Measurements from ENCODE around the gene OR52E4. TPM values are rescaled to one million over a fixed set of nuclear protein-coding genes. Genes with fewer than 3 reads are reported as not detected.

The OR52E4 gene
- total and polyA plus RNA-seq, 4 experiments from 2014 or later = not detected

DNA sequence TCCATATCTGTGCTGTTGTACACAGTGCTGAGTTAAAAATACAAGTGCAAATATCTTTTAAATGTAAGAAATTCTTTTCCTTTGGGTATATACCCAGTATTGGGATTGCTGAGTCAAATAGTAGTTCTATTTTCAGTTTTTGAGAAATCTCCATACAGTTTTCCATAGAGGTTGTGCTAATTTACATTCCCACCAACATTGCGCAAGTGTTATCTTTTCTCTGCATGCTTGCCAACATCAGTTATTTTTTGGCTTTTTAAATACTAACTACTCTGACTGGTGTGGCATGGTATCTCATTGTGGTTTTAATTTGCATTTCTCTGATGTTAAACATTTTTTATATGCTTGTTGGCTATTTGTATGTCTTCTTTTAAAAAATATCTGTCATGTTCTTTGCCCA lies 29.4 kb upstream of the OR52E4 start:
- H3K9me3 Mint-ChIP-seq = peaks cover 0 to 14% (median 6%) of the 10 kb centered on the region in 8 donors
- H3K27me3 Mint-ChIP-seq = peaks cover 2 to 9% of the 10 kb centered on the region in 2 donors
- no peaks in the 10 kb centered on the region for H3K9me3 ChIP-seq (ENCODE audit: control insufficient read depth in 1 of 2, low read length in 2 of 2)
- no peaks in the 10 kb centered on the region for H3K36me3 Mint-ChIP-seq
- ChIA-PET CTCF (ENCODE audit: partially characterized antibody) (no interaction called here), POLR2A (ENCODE audit: partially characterized antibody) (no interaction called here)
- intact Hi-C loops (cut with micrococcal nuclease) = no loop called here
- H3K4me3 Mint-ChIP-seq = no peak overlapping the region
- H3K36me3 ChIP-seq (ENCODE audit: insufficient read depth, low read length) = no peaks in the 10 kb centered on the region
- no peak for DNase-seq
- no peak overlapping the region for H3K27ac Mint-ChIP-seq
- no peak overlapping the region for H3K27ac ChIP-seq (ENCODE audit: low read depth, low read length)
- no peaks in the 10 kb centered on the region for H3K4me1 ChIP-seq (ENCODE audit: insufficient read depth, low read length)
- no peak overlapping the region for H3K4me3 ChIP-seq (ENCODE audit: low read length in 2 of 2)
- no peaks in the 10 kb centered on the region for H3K4me1 Mint-ChIP-seq
- H3K27me3 ChIP-seq (ENCODE audit: insufficient read depth, low read length) = no peaks in the 10 kb centered on the region

- H3K27ac ChIP-seq (ENCODE audit: low read depth, low read length) = no peak within 1 kb of the TSS
- Mint-ChIP-seq H3K27me3 (peaks cover 5 to 14% of the 10 kb centered on the region in 2 donors), H3K27ac (no peak within 1 kb of the TSS), H3K36me3 (no peaks in the 10 kb centered on the region), H3K4me3 (no peak within 1 kb of the TSS), H3K9me3 (peaks cover 0 to 11% (median 5%) of the 10 kb centered on the region in 8 donors), H3K4me1 (no peaks in the 10 kb centered on the region)
- H3K27me3 ChIP-seq (ENCODE audit: insufficient read depth, low read length) = no peaks in the 10 kb centered on the region
- DNase-seq = no peak
- ChIA-PET CTCF (ENCODE audit: partially characterized antibody) (no interaction called here), POLR2A (ENCODE audit: partially characterized antibody) (no interaction called here)
- H3K36me3 ChIP-seq (ENCODE audit: insufficient read depth, low read length) = no peaks in the 10 kb centered on the region
- no peaks in the 10 kb centered on the region for H3K4me1 ChIP-seq (ENCODE audit: insufficient read depth, low read length)
- H3K4me3 ChIP-seq (ENCODE audit: low read length in 2 of 2) = no peak within 1 kb of the TSS
- intact Hi-C loops (cut with micrococcal nuclease) = no loop called here
- no peaks in the 10 kb centered on the region for H3K9me3 ChIP-seq (ENCODE audit: control insufficient read depth in 1 of 2, low read length in 2 of 2)
Measured at GRCh38 chr11:5857590-5857989, 22.8 kb upstream of the OR52E4 start, which contains the start of gene OR52E8. Gene OR52E8 (minus strand): TSS chr11:5857690. CDS start chr11:5857690, 0 bp downstream.

- no peaks in the 10 kb centered on the region for H3K4me1 ChIP-seq (ENCODE audit: insufficient read depth, low read length)
- Mint-ChIP-seq H3K27ac (no peak overlapping the region), H3K27me3 (peaks cover 7 to 11% of the 10 kb centered on the region in 2 donors), H3K9me3 (peaks cover 0 to 10% (median 5%) of the 10 kb centered on the region in 8 donors), H3K36me3 (peaks cover 0 to 1% of the 10 kb centered on the region in 2 donors), H3K4me3 (no peak overlapping the region), H3K4me1 (no peaks in the 10 kb centered on the region)
- no peak overlapping the region for H3K27ac ChIP-seq (ENCODE audit: low read depth, low read length)
- CTCF ChIA-PET (ENCODE audit: partially characterized antibody) = no interaction called here
- intact Hi-C loops (cut with micrococcal nuclease) = no loop called here
- no peaks in the 10 kb centered on the region for H3K27me3 ChIP-seq (ENCODE audit: insufficient read depth, low read length)
- DNase-seq = no peak
- H3K9me3 ChIP-seq (ENCODE audit: control insufficient read depth in 1 of 2, low read length in 2 of 2) = no peaks in the 10 kb centered on the region
- H3K36me3 ChIP-seq (ENCODE audit: insufficient read depth, low read length) = no peaks in the 10 kb centered on the region
- POLR2A ChIA-PET (ENCODE audit: partially characterized antibody) = no interaction called here
- H3K4me3 ChIP-seq (ENCODE audit: low read length in 2 of 2) = no peak overlapping the region
Measured at GRCh38 chr11:5865826-5866225, 14.6 kb upstream of the OR52E4 start.

GRCh38 chr11:5878564-5878963 lies 1.9 kb upstream of the OR52E4 start:
- no peaks in the 10 kb centered on the region for H3K9me3 ChIP-seq (ENCODE audit: control insufficient read depth in 1 of 2, low read length in 2 of 2)
- no peak for DNase-seq
- Mint-ChIP-seq H3K27me3 (peaks cover 1 to 7% of the 10 kb centered on the region in 2 donors), H3K27ac (no peak overlapping the region), H3K36me3 (no peaks in the 10 kb centered on the region), H3K4me3 (no peak overlapping the region), H3K9me3 (peaks cover 0 to 4% (median 1%) of the 10 kb centered on the region in 8 donors), H3K4me1 (no peaks in the 10 kb centered on the region)
- no peaks in the 10 kb centered on the region for H3K4me1 ChIP-seq (ENCODE audit: insufficient read depth, low read length)
- no peaks in the 10 kb centered on the region for H3K36me3 ChIP-seq (ENCODE audit: insufficient read depth, low read length)
- no peaks in the 10 kb centered on the region for H3K27me3 ChIP-seq (ENCODE audit: insufficient read depth, low read length)
- H3K4me3 ChIP-seq (ENCODE audit: low read length in 2 of 2) = no peak overlapping the region
- CTCF ChIA-PET (ENCODE audit: partially characterized antibody) = no interaction called here
- intact Hi-C loops (cut with micrococcal nuclease) = no loop called here
- POLR2A ChIA-PET (ENCODE audit: partially characterized antibody) = no interaction called here
- no peak overlapping the region for H3K27ac ChIP-seq (ENCODE audit: low read depth, low read length)

GRCh38 chr11:5881756-5882155 lies 1.3 kb downstream of the OR52E4 start:
- POLR2A ChIA-PET (ENCODE audit: partially characterized antibody) = no interaction called here
- no peak overlapping the region for H3K4me3 ChIP-seq (ENCODE audit: low read length in 2 of 2)
- no peaks in the 10 kb centered on the region for H3K36me3 Mint-ChIP-seq
- no peaks in the 10 kb centered on the region for H3K27me3 ChIP-seq (ENCODE audit: insufficient read depth, low read length)
- CTCF ChIA-PET (ENCODE audit: partially characterized antibody) = interaction anchor here (2.0 kb wide), 1 partner anchor 9 kb away, joined by 5 read pairs; no protein-coding TSS in a partner anchor
- peaks cover 0 to 2% (median 0%) of the 10 kb centered on the region in 8 donors for H3K9me3 Mint-ChIP-seq
- no peaks in the 10 kb centered on the region for H3K9me3 ChIP-seq (ENCODE audit: control insufficient read depth in 1 of 2, low read length in 2 of 2)
- H3K27ac ChIP-seq (ENCODE audit: low read depth, low read length) = no peak overlapping the region
- no peaks in the 10 kb centered on the region for H3K4me1 Mint-ChIP-seq
- no peak overlapping the region for H3K27ac Mint-ChIP-seq
- intact Hi-C loops (cut with micrococcal nuclease) = no loop called here
- no peaks in the 10 kb centered on the region for H3K4me1 ChIP-seq (ENCODE audit: insufficient read depth, low read length)
- H3K27me3 Mint-ChIP-seq = peaks cover 0 to 8% of the 10 kb centered on the region in 2 donors
- no peak for DNase-seq
- H3K4me3 Mint-ChIP-seq = no peak overlapping the region
- H3K36me3 ChIP-seq (ENCODE audit: insufficient read depth, low read length) = no peaks in the 10 kb centered on the region

DNA sequence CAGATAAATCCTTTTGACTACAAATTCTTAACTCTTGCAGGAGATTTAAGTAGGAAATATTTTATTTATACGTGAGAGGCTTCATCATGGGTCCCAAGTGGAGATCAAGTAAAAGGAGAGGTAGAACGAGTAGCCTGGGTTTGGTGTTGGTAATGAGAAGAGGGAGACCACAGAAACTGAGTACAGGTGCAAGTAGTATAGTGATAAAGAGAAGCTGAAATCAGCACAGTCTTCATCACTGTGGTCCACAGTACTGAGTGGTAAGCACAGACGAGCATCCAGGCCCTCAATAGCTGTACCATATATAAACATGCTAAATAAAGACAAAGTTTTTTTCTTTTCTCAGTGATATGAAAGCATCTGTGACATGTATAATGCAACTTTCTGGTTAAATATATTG lies 6.7 kb downstream of the OR52E4 start:
- intact Hi-C loops (cut with micrococcal nuclease) = no loop called here
- Mint-ChIP-seq H3K27me3 (peaks cover 0 to 12% of the 10 kb centered on the region in 2 donors), H3K9me3 (peaks cover 0 to 1% (median 0%) of the 10 kb centered on the region in 8 donors), H3K4me1 (no peaks in the 10 kb centered on the region), H3K4me3 (no peak overlapping the region), H3K27ac (no peak overlapping the region), H3K36me3 (no peaks in the 10 kb centered on the region)
- Histone ChIP-seq H3K36me3 (ENCODE audit: insufficient read depth, low read length) (no peaks in the 10 kb centered on the region), H3K9me3 (ENCODE audit: control insufficient read depth in 1 of 2, low read length in 2 of 2) (no peaks in the 10 kb centered on the region), H3K27ac (ENCODE audit: low read depth, low read length) (no peak overlapping the region), H3K4me1 (ENCODE audit: insufficient read depth, low read length) (no peaks in the 10 kb centered on the region), H3K4me3 (ENCODE audit: low read length in 2 of 2) (no peak overlapping the region), H3K27me3 (ENCODE audit: insufficient read depth, low read length) (no peaks in the 10 kb centered on the region)
- ChIA-PET CTCF (ENCODE audit: partially characterized antibody) (interaction anchor here (2.0 kb wide), 1 partner anchor 287 kb away, joined by 4 read pairs; no protein-coding TSS in a partner anchor), POLR2A (ENCODE audit: partially characterized antibody) (no interaction called here)
- no peak for DNase-seq

DNA sequence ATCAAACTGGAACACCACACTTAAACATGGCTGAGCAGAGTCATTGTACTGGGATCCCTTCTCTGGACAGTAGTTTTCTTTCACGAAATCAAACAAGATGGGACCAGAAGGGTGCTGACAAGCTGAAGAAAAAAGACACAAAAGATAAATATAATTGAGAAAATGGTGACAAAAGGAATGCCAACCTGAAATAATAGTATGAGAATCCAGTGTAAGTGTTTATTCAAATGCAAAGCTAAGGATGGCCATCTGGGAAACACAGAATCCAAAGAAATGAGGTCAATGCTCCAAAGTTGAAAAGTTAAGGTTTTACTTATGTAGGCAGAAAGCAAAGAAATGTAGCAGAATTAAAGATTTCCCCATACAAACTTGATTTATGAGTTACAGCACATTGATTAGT lies 7.2 kb downstream of the OR52E4 start:
- Mint-ChIP-seq H3K9me3 (peaks cover 0 to 1% (median 0%) of the 10 kb centered on the region in 8 donors), H3K27ac (no peak overlapping the region)
- CTCF ChIA-PET (ENCODE audit: partially characterized antibody) = interaction anchor here (2.0 kb wide), 1 partner anchor 288 kb away, joined by 4 read pairs; no protein-coding TSS in a partner anchor

More for the DNA sequence above, 7.2 kb downstream of the OR52E4 start:
- DNase-seq = no peak
- no peaks in the 10 kb centered on the region for H3K4me1 Mint-ChIP-seq
- Histone ChIP-seq H3K4me1 (ENCODE audit: insufficient read depth, low read length) (no peaks in the 10 kb centered on the region), H3K4me3 (ENCODE audit: low read length in 2 of 2) (no peak overlapping the region), H3K9me3 (ENCODE audit: control insufficient read depth in 1 of 2, low read length in 2 of 2) (no peaks in the 10 kb centered on the region), H3K27me3 (ENCODE audit: insufficient read depth, low read length) (no peaks in the 10 kb centered on the region), H3K27ac (ENCODE audit: low read depth, low read length) (no peak overlapping the region), H3K36me3 (ENCODE audit: insufficient read depth, low read length) (no peaks in the 10 kb centered on the region)
- H3K4me3 Mint-ChIP-seq = no peak overlapping the region
- intact Hi-C loops (cut with micrococcal nuclease) = no loop called here
- peaks cover 0 to 12% of the 10 kb centered on the region in 2 donors for H3K27me3 Mint-ChIP-seq
- POLR2A ChIA-PET (ENCODE audit: partially characterized antibody) = no interaction called here
- no peaks in the 10 kb centered on the region for H3K36me3 Mint-ChIP-seq

Measured in CD4-positive, alpha-beta memory T cell (primary cell).